NCI-H2107 treated with DMSO at 0.1 percent for 48 hours (cell line): Measurements from ENCODE around the gene GCKR.

Experiments used
- DNase-seq: peaks from one replicate; lab custom pipeline; 2025; ENCODE audit not compliant: unreplicated experiment; lab: John Stamatoyannopoulos, UW

The GCKR gene

GRCh38 chr2:27571681-27572080 is 75.0 kb downstream of the GCKR start:
- no peak for DNase-seq

GRCh38 chr2:27572439-27572838 is 75.8 kb downstream of the GCKR start:
- DNase-seq: no peak

- DNase-seq: no peak
Measured at GRCh38 chr2:27572998-27573429, 76.4 kb downstream of the GCKR start.
